Measurements from ENCODE around the gene L1CAM.

Gene L1CAM, protein sequence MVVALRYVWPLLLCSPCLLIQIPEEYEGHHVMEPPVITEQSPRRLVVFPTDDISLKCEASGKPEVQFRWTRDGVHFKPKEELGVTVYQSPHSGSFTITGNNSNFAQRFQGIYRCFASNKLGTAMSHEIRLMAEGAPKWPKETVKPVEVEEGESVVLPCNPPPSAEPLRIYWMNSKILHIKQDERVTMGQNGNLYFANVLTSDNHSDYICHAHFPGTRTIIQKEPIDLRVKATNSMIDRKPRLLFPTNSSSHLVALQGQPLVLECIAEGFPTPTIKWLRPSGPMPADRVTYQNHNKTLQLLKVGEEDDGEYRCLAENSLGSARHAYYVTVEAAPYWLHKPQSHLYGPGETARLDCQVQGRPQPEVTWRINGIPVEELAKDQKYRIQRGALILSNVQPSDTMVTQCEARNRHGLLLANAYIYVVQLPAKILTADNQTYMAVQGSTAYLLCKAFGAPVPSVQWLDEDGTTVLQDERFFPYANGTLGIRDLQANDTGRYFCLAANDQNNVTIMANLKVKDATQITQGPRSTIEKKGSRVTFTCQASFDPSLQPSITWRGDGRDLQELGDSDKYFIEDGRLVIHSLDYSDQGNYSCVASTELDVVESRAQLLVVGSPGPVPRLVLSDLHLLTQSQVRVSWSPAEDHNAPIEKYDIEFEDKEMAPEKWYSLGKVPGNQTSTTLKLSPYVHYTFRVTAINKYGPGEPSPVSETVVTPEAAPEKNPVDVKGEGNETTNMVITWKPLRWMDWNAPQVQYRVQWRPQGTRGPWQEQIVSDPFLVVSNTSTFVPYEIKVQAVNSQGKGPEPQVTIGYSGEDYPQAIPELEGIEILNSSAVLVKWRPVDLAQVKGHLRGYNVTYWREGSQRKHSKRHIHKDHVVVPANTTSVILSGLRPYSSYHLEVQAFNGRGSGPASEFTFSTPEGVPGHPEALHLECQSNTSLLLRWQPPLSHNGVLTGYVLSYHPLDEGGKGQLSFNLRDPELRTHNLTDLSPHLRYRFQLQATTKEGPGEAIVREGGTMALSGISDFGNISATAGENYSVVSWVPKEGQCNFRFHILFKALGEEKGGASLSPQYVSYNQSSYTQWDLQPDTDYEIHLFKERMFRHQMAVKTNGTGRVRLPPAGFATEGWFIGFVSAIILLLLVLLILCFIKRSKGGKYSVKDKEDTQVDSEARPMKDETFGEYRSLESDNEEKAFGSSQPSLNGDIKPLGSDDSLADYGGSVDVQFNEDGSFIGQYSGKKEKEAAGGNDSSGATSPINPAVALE

DNA sequence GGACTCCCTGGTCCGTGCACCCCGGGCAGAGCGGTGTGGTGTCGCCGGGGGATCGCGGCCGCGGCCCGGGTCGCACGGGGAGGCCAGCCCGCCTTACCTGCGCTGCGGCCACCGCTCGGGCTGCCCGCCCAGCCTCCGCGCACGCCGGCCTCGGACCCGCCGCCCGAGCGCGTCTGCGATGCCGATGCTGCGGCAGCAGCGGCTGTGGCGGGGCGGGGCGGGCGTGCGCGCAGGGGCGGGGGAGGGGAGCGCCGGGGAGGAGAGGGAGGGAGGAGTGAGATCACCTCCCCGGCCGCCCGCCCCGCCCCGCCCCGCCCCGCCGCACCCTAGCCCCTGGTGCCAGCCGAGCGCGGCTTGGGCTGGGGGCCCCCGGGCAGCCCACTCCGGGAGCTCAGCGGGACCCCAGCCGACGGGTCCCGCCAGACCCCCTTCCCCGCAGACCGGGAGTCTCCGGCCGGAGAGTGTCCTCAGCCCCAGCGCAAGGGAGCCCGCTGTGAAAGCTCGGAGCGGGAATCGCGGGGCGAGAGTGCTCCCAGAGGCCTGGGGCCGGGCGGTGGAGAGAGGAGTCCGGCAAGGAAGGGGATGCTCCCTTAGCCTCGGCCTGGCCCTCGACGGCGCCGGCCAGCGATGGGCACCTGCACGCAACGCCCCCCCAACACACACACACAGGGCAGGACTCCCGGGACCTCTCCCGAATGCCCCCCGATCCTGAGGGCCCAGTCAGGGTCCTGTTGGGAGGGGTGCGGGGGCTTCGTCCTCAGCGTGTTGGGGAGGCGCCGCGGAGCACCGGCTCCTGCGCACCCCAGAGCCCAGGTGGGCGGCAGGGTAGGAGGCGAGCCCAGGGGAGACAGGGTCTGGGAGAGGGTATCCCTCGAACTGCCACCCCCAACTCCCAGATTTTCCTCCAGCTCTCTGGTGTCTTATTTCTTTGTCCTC lies at the start of gene L1CAM:
Gene L1CAM (minus strand): TSS at position 206 of the 936 bp plus-strand sequence. CDS start 10,337 bp downstream, outside the sequence.
- no peak for DNase-seq

DNA sequence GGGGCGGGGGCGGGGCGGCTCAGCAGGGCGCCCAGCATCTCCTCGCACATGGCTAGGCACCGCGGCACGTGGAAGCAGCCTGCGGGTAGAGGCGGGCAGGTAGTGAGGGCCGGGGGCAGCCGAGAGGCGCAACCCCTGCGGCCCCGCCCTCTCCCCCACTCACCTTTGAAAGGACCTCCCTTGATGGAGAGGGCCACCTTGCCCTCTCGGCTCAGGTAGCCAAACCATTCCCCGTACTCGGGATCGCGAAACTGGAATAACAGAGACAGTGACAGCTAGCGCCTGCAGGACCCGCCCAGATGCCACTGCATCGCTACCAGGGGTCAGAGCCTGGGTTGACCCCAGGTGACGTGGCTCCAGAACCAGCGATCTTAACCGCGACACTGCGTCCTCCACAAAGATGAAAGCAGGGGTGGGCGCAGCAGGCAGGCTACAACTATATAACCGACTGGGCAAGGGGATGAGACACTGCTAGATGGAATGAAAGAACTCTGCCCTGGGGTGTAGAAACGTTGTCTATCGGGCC lies 49.4 kb upstream of the L1CAM start:
- DNase-seq = no peak

DNA sequence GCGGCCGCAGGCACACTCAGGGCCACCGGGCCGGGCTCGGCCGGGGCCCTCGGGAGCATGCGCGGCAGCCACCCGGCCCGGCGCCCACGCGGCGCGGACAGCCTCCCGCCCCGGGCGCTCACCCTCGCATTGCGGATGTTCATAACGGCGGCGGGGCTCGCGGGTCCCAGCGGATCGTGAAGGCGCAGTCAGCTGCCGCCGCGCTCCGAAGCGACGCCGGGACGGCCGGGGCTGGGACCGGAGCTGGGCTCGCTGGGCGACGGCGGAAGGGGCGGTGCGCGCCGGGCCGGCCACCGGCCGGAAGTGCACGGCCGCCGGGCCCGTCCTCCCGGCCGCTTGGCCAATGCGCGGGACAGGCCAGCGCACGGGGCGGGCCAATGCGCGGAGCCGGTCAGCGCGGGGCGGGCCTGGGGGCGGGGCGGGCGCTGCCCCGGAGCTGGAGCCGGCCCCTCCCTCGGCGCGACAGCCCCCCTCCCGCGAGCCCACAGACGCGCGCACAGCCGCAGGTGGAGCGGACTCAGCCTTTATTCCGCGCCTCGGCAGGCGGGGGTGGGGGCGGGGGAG lies 48.9 kb upstream of the L1CAM start, which contains the start of gene NAA10:
Gene NAA10 (minus strand): TSS at position 276 of the 564 bp plus-strand sequence. CDS start 133 bp downstream, at position 143.
- DNase-seq = peak; percentile 77

DNA sequence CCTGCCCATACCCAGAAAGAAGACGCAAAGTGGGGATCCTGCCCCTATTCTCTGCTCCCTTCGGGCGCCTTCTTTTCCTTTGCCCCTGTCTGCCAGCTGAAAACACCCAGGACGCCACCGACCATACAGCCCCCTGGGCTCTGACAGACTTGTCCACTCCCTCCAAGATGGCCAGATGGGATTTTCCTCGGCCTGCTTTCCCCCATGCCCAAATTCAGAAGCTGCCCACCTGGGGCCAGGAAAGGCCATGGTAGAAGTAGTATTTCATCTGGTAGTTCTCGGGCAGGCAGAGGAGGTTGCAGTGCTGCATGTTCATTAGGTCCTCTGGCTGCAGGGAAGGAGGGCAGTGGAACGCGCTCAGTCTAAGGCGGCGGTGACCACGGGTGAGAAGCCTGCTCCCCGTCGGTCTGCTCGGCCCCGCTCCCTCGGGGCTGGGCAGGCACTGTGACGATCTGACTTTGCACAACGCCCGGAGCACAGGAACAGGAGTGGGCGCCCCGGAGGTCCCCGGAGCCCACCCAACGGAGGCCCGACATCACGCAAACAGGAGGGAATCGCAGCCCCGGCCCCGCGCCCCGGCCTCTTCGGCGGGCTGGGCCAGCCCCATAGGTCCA lies 48.3 kb upstream of the L1CAM start:
- no peak for DNase-seq

DNA sequence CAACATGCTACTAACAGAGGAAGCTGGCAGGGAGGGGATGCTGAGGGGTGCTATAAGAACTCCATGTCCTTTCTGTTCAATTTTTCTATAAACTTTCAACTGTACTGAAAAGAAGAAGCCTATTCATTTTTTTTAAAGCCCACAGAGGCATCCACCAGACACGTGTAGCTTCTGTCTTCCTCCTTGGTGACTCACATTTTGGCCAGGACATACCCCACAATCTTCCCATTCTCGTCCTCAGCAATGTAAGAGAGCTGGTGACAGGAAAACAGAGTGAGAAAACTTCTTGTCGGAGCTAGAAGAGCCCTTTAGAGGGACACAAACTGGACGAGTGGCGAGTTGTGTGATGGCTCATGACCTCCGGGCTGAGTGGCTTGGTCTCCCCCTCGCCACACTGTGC lies 47.8 kb upstream of the L1CAM start:
- DNase-seq = no peak

DNA sequence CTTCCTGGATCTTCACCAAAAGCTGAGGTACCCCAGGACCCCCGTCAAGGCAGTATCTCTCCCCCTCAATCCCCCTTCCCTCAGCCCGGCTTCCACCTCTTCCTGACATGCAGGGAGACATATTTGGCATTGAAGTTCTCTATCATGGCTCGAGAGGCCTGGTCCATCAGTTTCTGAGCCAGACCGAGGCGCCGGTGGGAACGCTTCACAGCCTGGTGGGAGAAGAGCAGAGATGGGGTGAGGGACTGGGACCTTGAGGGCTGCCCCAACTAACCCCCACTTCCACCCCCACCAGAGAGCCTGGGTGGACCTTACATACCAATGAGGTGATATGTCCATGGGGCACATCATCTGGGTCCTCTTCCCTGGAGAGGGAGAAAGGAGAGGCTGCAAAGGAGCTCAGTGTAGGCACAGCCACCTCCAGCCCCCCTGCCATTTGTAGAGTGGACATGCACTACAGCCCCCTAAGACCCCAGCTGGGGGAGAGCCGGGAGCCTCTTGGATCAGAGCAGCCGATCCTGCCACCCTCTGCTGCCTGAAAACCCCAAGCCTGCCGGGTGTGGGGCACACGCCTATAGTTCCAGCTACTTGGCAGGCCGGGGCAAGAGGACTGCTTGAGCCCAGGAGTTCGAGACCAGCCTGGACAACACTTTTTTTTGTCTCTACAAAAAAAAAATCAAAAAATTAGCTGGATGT lies 46.4 kb upstream of the L1CAM start:
- DNase-seq = no peak

DNA sequence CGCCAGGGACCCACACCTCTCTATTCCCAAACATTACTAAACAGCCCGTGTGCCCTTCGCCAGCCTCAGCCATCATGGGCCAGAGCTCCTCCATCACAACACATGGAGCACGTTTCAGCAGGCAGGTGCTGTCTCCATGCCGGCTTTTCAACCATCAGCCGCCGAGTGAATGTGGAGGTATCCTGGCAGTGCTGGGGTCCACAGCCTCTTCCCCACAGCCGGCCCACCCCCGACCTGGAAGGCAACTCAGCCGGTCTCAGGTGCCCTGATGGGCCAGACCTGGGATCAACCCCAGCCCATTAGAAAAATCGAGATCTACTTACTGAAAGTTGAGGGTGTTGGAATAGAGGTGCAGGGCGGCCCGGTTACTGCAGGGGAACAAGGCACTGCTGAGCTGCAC lies 45.8 kb upstream of the L1CAM start:
- no peak for DNase-seq

DNA sequence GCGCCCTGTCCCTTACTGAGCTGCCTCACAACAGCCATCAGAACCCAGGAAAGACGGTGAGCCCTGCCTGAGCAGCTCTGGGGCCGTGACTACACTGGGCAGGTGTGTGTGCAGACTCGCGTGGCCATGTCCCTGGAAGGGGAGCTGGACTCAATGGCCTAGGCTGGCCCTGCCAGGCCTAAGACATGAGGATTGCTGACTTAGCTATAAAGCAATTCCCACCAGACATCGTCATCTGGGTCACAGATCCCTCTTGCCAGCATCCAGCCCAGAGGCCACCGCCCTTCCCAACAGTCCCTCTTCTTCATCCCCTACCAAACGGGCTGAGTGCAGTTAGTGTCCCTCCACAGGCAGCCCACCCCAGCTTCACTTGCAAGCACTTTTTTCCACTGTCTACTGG lies 45.2 kb upstream of the L1CAM start:
- DNase-seq = no peak

DNA sequence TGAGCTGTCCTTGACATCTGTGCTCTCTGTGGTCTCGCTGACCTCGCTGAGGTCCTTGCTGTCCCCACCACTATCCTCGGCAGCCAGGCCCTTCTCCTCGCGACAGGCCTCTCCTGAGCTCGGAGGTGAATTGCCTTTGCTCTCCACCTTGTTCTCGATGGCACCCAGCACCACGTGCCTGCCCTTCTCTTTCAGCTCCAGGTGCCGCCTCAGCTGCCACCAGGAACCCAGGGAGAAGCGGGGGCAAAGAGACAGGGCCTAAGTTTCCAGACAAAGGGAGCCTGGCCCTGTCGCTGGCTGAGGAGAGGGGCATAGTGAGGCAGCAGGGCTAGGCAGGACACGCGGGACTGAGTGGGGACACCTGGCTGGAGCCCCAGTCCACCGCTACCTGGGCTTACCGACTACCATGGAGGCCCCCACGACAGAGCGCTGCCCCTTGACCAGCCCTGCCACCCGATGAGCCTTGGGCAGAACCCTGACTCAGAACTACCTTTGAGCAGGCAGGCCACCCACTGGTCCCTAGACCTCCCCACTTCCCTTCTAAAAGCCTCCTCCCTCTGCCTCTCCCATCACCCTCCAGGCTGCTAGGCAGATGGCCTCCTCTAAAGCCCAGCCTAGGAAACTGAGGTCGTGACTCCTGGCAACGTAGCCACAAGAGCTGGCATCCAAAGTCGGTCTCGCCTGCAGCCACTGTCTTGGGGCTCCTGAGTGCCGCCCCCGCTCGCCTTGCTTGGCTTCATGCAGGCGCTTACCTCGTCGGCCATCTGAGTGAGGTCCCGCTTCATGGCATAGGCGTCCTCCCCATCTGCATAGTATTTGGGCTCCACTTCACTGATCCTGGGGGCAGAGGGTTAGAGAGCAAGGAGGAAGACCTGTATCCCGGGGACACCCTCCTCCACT lies 44.3 kb upstream of the L1CAM start:
- no peak for DNase-seq

DNA sequence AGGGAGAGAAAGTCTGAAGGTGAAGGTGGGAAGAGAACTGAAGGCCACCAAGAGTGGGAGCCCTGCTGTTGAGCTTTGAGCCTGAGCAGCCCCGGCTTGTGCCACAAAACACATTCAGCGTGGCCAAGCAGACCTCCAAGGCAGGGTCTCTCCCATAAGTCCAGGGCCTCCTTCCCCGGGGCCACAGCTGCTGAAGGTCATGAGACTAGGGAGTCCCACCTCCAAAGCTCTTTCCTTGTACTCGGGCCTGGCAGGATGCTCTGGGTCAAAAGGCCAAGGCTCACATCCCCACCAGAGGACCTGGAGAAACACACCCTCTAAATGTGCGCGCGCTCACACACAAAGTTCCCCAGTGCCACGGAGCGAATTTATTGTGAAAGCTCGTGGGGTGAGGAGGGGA lies 43.6 kb upstream of the L1CAM start:
- DNase-seq = no peak

DNA sequence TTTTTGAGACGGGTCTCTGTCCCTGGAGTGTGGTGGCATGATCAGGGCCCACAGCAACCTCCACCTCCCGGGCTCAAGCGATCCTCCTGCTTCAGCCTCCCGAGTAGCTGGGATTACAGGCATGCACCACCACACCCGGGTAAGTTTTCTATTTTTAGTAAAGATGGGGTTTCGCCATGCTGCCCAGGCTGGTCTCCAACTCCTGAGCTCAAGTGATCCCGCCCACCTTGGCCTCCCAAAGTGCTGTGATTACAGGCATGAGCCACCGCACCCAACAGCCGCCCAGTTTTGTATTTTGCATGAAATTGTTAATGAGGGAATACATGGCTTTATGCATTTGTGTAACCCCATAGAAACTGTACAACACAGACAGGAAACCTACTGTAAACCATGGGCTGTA lies 42.9 kb upstream of the L1CAM start:
- no peak for DNase-seq

DNA sequence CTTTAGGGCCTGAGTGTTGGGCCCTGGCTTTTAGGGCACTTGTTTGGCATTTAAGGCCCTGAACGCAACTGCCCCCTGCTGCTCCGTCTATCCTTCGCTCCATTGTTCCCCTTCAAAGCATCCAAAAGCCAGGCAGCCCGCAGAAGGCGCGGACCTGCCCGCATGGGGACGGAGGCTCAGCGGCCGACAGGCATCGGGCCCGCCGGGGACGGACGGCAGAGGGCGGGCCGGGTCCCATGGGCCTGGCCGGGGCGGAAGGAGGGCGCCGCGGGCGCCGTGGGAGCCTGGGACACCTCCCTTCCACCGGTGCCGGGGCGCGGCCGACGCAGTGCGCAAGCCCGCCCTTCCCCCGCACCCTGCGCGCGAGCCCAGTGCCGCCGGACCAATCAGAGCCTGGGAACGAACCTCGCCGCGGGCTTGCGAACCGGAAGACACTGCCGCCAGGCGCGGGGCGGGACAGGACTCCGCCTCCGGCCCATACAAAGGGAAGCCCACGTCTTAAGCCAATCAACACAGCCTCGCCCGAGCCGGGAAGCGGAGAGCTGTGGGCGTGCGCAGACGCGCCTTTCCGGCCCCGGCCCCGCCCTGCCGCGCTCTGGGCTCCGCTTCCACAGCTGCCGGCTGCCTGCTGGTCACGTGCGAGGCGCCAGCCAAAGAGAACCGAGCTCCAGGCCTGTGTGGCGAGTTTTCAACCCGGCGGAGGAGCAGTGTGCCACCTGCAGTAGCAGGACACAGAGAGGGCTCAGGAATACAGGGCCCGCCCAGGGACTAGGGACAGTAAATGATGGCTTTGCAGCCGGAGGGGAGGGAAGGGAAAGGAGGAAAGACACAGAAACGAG lies 42.2 kb upstream of the L1CAM start:
- DNase-seq = peak; percentile 99

DNA sequence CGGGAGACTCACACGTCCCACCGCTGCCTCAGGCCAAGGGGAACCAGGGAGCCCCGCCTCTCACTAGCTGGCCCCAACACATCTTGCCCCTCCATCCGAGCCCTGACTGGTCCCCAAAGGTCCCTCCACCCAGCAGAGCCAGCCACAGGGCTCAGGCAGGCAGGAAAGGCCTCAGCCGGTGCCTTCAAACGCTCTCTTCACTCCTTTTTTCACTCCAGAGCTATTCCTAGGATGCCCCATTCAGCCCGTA lies 41.6 kb upstream of the L1CAM start:
- no peak for DNase-seq

DNA sequence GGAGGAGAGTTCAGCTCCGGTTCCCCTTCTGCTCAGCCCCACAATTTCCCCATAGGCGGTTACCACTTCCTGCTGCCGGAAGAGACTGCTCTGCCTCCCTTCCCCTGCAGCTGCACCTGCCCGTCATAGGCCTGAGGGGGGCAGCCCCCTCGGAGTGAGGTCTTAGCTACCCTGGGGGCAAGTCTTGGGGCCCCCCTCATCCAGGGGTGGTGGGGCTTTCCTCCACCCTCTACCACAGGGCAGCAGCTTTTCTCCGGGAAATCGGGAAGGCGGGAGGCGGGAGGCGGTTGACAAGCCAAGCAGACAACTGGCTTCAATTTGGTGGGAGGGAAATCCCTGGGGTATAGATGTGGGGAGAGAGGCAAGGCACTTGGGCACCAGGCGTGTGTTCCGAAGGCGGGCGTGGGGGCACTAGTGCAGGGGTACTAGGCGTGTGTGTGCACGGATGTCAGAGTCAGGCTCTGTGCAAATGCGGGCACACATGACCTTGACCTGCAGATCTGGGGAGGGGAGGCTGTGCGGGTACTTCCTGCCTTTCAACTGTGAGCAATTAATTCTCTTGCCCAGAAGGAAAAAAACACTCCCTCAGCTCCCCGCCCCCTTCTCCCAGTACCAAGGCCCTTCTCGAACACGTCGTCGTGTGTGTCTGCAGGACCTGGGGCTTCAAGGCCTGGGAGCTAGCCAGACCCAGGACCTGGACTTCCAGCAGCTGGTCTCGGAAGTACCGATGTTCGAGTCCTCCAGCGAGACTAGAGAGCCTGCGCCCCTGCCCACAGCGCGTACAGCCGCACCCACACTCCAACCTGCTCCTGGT lies 41.1 kb upstream of the L1CAM start:
- peak; percentile 88 for DNase-seq

DNA sequence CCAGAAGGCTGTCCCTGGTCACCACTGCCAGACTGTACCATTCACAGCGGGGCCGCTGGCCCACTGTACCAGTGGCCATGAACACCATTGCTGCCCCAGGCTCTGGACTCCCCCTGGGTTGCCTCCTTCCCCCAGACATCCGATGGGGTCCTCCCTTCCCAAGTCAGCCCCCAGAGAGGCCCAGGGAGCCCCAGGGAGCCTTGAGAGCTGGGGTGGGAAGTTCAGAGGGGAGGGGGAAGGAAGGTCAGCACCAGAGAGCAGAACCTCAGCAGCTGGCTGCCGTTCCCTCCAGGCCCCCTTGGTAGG lies 40.5 kb upstream of the L1CAM start:
- DNase-seq = no peak

DNA sequence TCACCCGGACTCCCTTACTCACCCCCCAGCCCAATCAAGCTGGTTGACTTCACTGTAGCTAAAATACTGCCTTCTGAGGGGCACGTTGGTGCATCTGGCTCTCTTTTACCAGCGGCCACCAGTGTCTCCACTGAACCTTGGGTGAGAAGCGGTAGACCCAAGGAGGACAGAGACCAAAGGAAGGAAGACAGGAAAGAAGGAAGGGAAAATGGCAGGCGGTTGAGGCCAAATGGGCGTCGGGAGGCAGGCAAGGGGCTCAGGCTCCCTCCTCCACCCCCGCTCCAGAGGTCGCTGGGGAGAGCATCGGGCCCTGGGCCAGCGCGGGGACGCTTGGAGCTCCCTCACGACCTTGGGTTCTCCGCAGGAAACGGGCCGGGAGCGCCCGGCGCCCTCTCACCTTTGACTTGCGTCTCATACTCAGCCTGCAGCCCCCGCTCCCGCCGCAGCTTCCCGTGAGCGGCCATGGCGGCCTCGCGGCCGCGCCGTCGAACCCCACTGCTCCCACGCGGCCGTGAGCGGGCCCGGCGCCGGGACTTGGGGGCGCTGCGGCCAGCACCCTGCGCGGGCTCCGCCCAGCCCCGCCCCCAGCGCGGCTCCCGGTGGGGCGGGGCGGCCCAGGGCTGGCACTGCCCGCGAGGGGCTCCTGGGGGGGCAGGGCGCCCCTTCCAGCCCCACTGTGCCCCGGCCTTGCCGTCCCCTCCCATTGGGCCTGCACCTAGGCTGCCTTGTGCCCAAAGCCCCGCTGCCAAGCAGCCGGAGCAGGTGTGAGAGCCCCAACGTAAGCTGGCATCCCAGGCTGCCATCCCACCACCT lies 40.0 kb upstream of the L1CAM start, which contains the start of gene ARHGAP4:
Gene ARHGAP4 (minus strand): TSS at position 526 of the 813 bp plus-strand sequence. CDS start 62 bp downstream, at position 464.
- DNase-seq = peak; percentile 56

DNA sequence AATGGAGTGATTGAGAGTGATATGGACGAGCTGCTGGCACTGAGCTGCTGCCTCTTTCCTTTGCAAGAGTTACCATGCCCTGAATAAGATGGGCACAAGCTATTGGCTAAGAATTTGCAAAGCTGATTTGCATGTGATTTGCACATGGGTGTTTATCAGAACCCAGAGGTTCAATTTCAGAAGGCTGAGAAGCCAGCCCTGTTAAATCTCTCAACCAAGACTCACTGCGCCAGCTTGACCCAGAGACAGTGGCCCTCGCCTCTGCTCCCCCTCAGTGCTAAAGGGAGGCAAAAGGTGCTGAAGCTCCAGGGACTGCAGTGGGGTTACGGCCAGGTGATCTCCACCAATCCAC lies 39.4 kb upstream of the L1CAM start:
- peak; percentile 51 for DNase-seq
